Measurements from ENCODE around the gene MCC.

DNA sequence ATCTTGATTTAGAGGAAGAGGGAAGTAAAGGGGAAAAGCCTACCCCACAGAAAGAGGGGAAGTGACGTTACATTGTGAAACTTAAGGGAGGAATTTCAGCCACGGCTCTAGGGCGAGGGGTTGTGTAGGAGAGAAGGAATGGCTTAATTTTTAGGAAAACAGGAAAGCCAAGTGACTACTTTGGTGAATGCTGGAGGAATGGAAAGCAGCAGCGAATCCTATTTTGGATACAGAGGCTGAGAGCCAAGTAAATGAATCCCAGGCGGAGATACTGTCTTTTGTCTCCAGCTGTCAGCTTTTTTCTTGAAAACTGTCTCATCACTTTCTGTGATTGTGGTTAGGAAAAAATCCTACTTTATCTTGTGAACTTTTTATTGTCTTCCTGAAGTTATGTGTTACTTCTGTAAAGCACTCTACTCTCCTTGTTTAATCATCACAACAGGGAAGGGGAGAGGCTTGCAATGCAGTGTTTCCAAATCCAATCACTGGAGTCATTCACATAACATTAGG is 241.8 kb downstream of the MCC start:
- TF ChIP-seq, protein P1, sequence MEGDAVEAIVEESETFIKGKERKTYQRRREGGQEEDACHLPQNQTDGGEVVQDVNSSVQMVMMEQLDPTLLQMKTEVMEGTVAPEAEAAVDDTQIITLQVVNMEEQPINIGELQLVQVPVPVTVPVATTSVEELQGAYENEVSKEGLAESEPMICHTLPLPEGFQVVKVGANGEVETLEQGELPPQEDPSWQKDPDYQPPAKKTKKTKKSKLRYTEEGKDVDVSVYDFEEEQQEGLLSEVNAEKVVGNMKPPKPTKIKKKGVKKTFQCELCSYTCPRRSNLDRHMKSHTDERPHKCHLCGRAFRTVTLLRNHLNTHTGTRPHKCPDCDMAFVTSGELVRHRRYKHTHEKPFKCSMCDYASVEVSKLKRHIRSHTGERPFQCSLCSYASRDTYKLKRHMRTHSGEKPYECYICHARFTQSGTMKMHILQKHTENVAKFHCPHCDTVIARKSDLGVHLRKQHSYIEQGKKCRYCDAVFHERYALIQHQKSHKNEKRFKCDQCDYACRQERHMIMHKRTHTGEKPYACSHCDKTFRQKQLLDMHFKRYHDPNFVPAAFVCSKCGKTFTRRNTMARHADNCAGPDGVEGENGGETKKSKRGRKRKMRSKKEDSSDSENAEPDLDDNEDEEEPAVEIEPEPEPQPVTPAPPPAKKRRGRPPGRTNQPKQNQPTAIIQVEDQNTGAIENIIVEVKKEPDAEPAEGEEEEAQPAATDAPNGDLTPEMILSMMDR (optimal IDR thresholded peaks at IDR 0.05 in 1 of 3, IDR thresholded peaks at IDR 0.05 in 1 of 3, conservative IDR thresholded peaks at IDR 0.05 in 1 of 3; ENCODE audit: extremely low read depth in 1 of 3, insufficient read depth in 2 of 3, low read length in 3 of 3) = no peak
- TF ChIP-seq EZH2 (IDR thresholded peaks at IDR 0.05; ENCODE audit: low read length) = no peak
